Measurements from ENCODE around the gene NTM. TPM values are rescaled to one million over a fixed set of nuclear protein-coding genes. Genes with fewer than 3 reads are reported as not detected.

Gene NTM
- total RNA-seq, 2 donors from 2014 or later: not detected

DNA sequence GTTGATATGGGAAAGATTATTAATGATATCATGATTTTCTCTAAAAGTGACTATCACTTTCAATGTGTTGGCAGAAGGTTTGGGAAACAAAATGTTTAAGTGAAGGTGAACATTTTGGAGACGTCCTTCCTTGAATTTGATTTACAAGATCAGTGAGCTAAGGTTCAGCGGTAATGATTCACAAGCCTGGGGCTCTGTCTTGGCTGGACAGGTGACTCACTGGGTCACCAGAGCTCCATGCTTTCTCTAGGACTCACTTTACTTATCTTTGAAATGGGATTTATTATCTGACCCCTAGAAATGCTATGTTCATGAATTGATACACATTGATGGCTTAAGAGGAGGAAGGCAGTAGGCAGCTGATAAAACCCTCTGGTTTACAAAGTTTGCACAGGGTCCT is 437.5 kb downstream of the NTM start:
- DNase-seq (ENCODE audit: low spot score) (no peak), ATAC-seq (ENCODE audit: insufficient number of reproducible peaks, low FRiP score, low read depth) (no peak)
- TF ChIP-seq, protein P1, sequence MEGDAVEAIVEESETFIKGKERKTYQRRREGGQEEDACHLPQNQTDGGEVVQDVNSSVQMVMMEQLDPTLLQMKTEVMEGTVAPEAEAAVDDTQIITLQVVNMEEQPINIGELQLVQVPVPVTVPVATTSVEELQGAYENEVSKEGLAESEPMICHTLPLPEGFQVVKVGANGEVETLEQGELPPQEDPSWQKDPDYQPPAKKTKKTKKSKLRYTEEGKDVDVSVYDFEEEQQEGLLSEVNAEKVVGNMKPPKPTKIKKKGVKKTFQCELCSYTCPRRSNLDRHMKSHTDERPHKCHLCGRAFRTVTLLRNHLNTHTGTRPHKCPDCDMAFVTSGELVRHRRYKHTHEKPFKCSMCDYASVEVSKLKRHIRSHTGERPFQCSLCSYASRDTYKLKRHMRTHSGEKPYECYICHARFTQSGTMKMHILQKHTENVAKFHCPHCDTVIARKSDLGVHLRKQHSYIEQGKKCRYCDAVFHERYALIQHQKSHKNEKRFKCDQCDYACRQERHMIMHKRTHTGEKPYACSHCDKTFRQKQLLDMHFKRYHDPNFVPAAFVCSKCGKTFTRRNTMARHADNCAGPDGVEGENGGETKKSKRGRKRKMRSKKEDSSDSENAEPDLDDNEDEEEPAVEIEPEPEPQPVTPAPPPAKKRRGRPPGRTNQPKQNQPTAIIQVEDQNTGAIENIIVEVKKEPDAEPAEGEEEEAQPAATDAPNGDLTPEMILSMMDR (IDR thresholded peaks at IDR 0.05): no peak
- Histone ChIP-seq H3K36me3 (no peaks in the 10 kb centered on the region), H3K27me3 (replicated peaks; ENCODE audit: insufficient read depth) (no peaks in the 10 kb centered on the region), H3K4me1 (ENCODE audit: control insufficient read depth in 1 of 2, low read depth in 2 of 2) (no peaks in the 10 kb centered on the region), H3K4me3 (no peak overlapping the region), H3K9me3 (no peaks in the 10 kb centered on the region), H3K27ac (no peak overlapping the region)

- Histone ChIP-seq H3K27ac (no peak overlapping the region), H3K36me3 (no peaks in the 10 kb centered on the region), H3K9me3 (no peaks in the 10 kb centered on the region), H3K4me1 (ENCODE audit: control insufficient read depth in 1 of 2, low read depth in 2 of 2) (no peaks in the 10 kb centered on the region), H3K27me3 (replicated peaks; ENCODE audit: insufficient read depth) (no peaks in the 10 kb centered on the region), H3K4me3 (no peak overlapping the region)
- TF ChIP-seq, protein P1 (IDR thresholded peaks at IDR 0.05): no peak
- no peak for DNase-seq (ENCODE audit: low spot score)
- no peak for ATAC-seq (ENCODE audit: insufficient number of reproducible peaks, low FRiP score, low read depth)
Observed at GRCh38 chr11:131808470-131808869, 438.1 kb downstream of the NTM start.

DNA sequence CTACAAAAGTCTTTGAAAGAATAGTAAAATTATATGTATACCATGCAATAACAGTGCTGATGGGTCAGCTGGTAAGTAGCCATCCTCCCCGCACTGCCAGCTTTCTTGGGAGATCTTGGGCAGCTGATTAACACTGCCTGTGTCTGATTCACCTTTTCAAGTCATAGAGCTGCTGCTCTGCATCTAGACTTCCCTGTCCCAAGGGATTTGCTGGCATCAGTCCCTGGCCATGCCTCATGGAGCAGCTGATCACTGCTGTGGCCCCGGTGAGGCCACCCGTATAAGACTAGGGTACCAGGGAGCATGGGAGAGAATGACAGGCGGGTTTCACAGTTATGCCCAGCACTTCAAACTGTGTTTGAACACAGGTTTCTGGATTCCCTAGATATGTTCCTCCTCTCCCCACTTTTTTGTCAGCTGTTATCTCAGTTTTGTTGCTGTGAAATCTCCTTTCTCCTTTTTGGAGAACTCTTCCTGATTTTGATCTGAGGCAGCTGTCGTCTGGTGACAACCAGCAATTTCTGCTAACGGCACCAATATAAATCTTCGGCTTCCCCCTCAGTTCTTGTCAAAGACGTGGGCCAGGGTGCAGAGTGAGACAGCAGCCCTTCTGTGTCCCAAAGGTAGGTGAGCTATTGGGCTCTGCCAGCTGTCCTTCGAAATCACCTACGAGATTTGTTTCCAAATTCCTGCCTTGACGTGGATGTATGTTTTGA is 438.9 kb downstream of the NTM start:
- no peaks in the 10 kb centered on the region for H3K36me3 ChIP-seq
- H3K9me3 ChIP-seq: no peaks in the 10 kb centered on the region
- DNase-seq (ENCODE audit: low spot score) (no peak), ATAC-seq (ENCODE audit: insufficient number of reproducible peaks, low FRiP score, low read depth) (no peak)
- no peaks in the 10 kb centered on the region for H3K27me3 ChIP-seq (replicated peaks; ENCODE audit: insufficient read depth)
- no peaks in the 10 kb centered on the region for H3K4me1 ChIP-seq (ENCODE audit: control insufficient read depth in 1 of 2, low read depth in 2 of 2)
- H3K4me3 ChIP-seq: no peak overlapping the region
- TF ChIP-seq, protein P1 (IDR thresholded peaks at IDR 0.05): no peak
- H3K27ac ChIP-seq: no peak overlapping the region

- no peak overlapping the region for H3K27ac ChIP-seq
- H3K4me3 ChIP-seq: no peak overlapping the region
- no peaks in the 10 kb centered on the region for H3K4me1 ChIP-seq (ENCODE audit: control insufficient read depth in 1 of 2, low read depth in 2 of 2)
- no peaks in the 10 kb centered on the region for H3K36me3 ChIP-seq
- H3K27me3 ChIP-seq (replicated peaks; ENCODE audit: insufficient read depth): no peaks in the 10 kb centered on the region
- ATAC-seq (ENCODE audit: insufficient number of reproducible peaks, low FRiP score, low read depth): no peak
- no peaks in the 10 kb centered on the region for H3K9me3 ChIP-seq
- TF ChIP-seq, protein P1 (IDR thresholded peaks at IDR 0.05): no peak
- DNase-seq (ENCODE audit: low spot score): no peak
Observed at GRCh38 chr11:131810541-131810940, 440.1 kb downstream of the NTM start.

DNA sequence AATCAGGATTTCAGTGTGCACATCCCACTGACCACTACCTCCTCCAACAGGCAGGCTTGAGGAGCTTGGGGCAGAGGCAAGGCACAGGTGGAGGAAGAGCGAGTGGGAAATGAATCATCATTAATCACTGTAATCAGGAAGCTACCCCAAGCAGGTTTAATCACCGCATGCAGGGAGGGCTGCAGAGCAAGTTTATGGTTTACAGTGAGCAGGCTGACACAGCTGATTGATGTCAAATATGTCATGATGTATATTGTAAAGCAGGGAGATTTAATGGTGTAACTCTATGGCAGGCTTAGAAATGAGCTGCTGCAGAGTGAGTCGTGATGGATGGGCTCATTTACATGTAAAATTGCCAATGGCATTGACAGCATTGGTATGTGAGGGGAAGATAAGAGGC is 441.0 kb downstream of the NTM start:
- no peaks in the 10 kb centered on the region for H3K9me3 ChIP-seq
- TF ChIP-seq, protein P1 (IDR thresholded peaks at IDR 0.05): no peak
- ATAC-seq (ENCODE audit: insufficient number of reproducible peaks, low FRiP score, low read depth) (no peak), DNase-seq (ENCODE audit: low spot score) (no peak)
- no peak overlapping the region for H3K4me3 ChIP-seq
- H3K36me3 ChIP-seq: no peaks in the 10 kb centered on the region
- H3K27ac ChIP-seq: no peak overlapping the region
- H3K4me1 ChIP-seq (ENCODE audit: control insufficient read depth in 1 of 2, low read depth in 2 of 2): no peaks in the 10 kb centered on the region
- no peaks in the 10 kb centered on the region for H3K27me3 ChIP-seq (replicated peaks; ENCODE audit: insufficient read depth)
